ENCODE measurements around the gene PLXNA4.

PLXNA4 gene

GRCh38 chr7:132371948-132372347 is 204.3 kb downstream of the PLXNA4 start:
- no peak for DNase-seq

- no peak for DNase-seq
Observed at GRCh38 chr7:132368246-132368900, 207.9 kb downstream of the PLXNA4 start.

- DNase-seq: no peak
Observed at GRCh38 chr7:132367795-132368194, 208.5 kb downstream of the PLXNA4 start.

- DNase-seq: no peak
Observed at GRCh38 chr7:132367004-132367403, 209.3 kb downstream of the PLXNA4 start.

- DNase-seq: no peak
Observed at GRCh38 chr7:132364226-132364625, 212.0 kb downstream of the PLXNA4 start.

GRCh38 chr7:132362059-132362458 is 214.2 kb downstream of the PLXNA4 start:
- DNase-seq: no peak

- DNase-seq: no peak
Observed at GRCh38 chr7:132361146-132361545, 215.1 kb downstream of the PLXNA4 start.

GRCh38 chr7:132359743-132360142 is 216.5 kb downstream of the PLXNA4 start:
- no peak for DNase-seq

- no peak for DNase-seq
Observed at GRCh38 chr7:132355048-132355447, 221.2 kb downstream of the PLXNA4 start.

GRCh38 chr7:132354527-132354926 is 221.7 kb downstream of the PLXNA4 start:
- no peak for DNase-seq

- no peak for DNase-seq
Observed at GRCh38 chr7:132353936-132354335, 222.3 kb downstream of the PLXNA4 start.

GRCh38 chr7:132352800-132353199 is 223.5 kb downstream of the PLXNA4 start:
- no peak for DNase-seq

- DNase-seq: no peak
Observed at GRCh38 chr7:132351954-132352499, 224.2 kb downstream of the PLXNA4 start.

GRCh38 chr7:132350741-132351140 is 225.5 kb downstream of the PLXNA4 start:
- no peak for DNase-seq

- DNase-seq: no peak
Observed at GRCh38 chr7:132349075-132349474, 227.2 kb downstream of the PLXNA4 start.

GRCh38 chr7:132348341-132348740 is 227.9 kb downstream of the PLXNA4 start:
- DNase-seq: no peak

GRCh38 chr7:132347858-132348257 is 228.4 kb downstream of the PLXNA4 start:
- no peak for DNase-seq

- no peak for DNase-seq
Observed at GRCh38 chr7:132347123-132347522, 229.1 kb downstream of the PLXNA4 start.

- no peak for DNase-seq
Observed at GRCh38 chr7:132345543-132346129, 230.6 kb downstream of the PLXNA4 start.

- DNase-seq: no peak
Observed at GRCh38 chr7:132345030-132345429, 231.2 kb downstream of the PLXNA4 start.

- no peak for DNase-seq
Observed at GRCh38 chr7:132343199-132343598, 233.1 kb downstream of the PLXNA4 start.

- DNase-seq: no peak
Observed at GRCh38 chr7:132337450-132338080, 238.7 kb downstream of the PLXNA4 start.

GRCh38 chr7:132336797-132337196 is 239.5 kb downstream of the PLXNA4 start:
- no peak for DNase-seq
